ENCODE data around the gene CFAP54.

CFAP54 gene

DNA sequence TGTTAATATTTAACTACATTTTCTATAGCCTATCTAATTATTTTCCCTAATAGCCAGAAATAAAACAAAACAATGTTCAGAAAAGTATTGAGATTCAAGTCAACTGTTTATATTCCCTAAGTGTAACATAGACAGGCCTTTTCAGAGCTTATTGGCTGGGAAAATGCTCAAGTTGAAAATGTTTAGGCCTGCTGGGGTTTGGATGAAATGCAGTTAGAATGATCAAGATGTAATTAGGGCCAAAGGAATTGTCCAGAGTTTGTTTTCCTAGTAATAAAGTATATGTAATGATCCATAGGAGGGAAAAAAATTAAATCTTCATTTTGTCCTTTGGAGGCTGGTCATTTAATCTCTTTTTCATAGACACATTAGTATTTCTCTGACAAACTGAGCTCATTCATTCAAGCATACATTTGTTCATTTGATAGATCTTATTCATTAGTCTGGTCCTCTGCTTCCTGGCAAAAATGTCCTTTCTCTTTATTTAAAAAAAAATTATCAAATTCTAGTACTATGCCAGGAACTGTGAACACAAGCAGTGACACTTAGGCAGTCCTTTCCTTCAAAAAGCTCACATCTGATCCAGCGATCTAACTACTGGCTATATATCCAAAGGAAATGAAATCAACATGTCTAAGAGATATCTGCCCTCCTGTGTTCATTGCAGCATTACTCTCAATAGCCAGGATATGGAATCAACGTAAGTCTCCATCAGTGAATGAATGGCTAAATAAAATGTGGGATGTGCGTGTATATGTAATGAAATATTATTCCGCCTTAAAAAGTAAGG is 377.6 kb downstream of the CFAP54 start:
- TF ChIP-seq GATA2 (IDR thresholded peaks at IDR 0.05; ENCODE audit: low read depth, low read length) (no peak), GATA3 (IDR thresholded peaks at IDR 0.05; ENCODE audit: low read depth, low read length) (no peak)

DNA sequence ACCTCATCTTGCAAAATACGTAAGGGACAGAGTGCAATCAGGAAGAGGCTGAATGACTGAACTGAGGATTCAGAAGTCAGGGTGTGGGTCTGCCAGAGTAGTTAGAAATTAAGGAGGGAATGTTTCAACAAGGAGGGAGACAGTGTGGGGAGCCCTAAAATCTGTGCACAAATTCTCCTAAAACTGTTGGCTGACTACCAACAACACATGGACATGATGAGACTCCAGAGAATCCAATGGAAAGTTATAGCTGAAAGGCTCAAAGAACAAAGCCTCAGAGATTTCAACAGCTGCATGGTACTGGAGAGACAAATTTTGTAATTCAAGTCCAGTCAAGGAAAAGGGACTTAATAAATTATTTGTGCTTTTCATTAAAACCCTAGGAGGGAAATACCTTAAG is 381.6 kb downstream of the CFAP54 start:
- TF ChIP-seq GATA2 (IDR thresholded peaks at IDR 0.05; ENCODE audit: low read depth, low read length) (no peak), GATA3 (IDR thresholded peaks at IDR 0.05; ENCODE audit: low read depth, low read length) (no peak)

DNA sequence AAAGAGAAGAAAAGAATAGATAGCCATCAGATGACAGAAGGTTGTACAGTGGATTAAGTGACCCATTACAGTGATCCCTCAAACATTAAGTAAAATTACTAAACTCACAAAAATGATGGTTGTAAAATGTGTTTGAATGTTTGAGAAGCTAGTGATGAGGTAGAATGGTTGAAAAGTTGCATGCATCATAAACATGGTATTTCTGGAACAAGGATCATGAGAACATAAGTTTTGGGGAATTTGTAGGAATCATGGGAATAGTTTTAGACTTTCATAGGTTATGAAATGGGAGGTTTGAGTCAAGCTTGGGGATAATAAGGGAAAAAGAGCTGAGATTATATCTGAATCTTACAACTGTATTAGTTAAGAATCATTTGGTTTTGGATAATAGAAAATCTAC is 383.6 kb downstream of the CFAP54 start:
- TF ChIP-seq GATA2 (IDR thresholded peaks at IDR 0.05; ENCODE audit: low read depth, low read length), result no peak
- TF ChIP-seq GATA3 (IDR thresholded peaks at IDR 0.05; ENCODE audit: low read depth, low read length), result no peak

DNA sequence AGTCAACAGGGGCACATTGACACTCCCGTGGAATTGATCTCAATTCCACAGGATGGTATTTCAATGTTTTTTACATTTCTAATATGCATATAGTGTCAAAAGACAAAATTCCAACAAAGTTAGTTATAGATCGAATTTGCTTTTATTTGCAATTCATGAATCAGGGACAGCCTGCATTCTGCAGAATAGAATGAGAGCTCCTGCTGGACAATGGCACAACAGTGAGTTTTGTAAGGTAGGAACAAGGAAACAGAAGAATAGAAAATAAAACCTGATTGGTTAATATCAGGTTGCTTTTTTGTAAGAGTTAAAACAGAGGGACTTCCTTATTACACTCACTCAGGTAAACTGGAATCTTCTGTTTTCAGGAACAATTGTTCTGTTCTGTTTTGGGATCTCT is 384.8 kb downstream of the CFAP54 start:
- no peak for TF ChIP-seq GATA2 (IDR thresholded peaks at IDR 0.05; ENCODE audit: low read depth, low read length)
- TF ChIP-seq GATA3 (IDR thresholded peaks at IDR 0.05; ENCODE audit: low read depth, low read length), result no peak

DNA sequence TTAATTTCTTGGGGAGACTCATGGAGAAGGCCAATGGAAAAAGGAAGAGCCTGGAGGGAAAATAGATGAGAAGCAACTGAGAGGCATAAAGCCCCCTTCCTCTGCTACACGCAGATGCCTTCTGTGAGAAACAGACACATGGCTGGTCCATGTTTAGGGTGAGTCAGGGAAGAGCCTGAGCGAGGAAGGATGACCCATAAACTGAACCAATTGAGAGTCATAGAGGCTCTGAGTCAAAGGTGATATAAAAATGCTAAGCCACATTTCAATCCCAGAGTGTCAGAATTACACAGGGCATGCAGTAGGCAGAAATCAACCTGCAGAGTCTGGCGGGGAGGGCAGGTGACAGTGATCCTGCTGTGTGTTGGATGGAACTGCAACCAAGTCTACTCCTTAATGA is 387.6 kb downstream of the CFAP54 start:
- TF ChIP-seq GATA3 (IDR thresholded peaks at IDR 0.05; ENCODE audit: low read depth, low read length) (no peak), GATA2 (IDR thresholded peaks at IDR 0.05; ENCODE audit: low read depth, low read length) (no peak)

DNA sequence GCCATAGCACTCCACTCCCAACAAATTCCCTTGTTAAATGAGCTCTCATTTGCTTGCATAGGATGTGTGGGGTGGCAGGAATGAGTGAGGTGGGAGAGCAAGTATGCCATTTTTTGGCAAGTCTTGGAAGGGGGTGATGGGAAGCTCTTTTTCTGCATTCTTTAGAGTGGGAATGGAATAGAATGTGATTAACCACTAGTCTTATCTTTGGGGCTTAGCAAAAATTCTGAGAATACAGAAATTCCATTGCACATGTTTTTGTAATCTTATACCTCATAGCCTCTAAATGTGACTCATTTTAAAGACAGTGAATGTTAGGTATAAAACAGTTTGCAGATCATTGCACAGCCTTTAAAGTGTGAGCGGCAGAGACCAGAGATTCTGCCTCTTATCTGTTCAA is 389.3 kb downstream of the CFAP54 start:
- TF ChIP-seq GATA2 (IDR thresholded peaks at IDR 0.05; ENCODE audit: low read depth, low read length) (no peak), GATA3 (IDR thresholded peaks at IDR 0.05; ENCODE audit: low read depth, low read length) (no peak)

DNA sequence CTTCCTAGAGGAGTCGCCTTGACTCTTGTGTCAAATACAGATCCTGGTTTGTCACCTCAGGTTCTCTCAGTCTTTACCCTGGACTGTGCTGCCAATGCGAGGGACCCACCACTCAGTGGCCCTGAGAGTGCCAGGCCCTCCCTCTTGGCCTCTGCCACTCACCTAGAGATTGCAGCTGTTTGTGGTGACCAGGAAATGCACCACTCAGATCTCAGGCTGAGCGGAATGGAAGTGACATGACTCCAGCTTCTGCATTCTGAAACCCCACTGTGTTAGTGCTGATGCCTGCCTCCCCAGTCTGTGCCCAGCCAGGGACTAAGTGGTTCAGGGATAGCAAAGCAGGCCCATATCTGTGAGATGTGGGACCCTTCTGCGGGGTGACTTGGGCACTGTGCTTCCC is 389.9 kb downstream of the CFAP54 start:
- TF ChIP-seq GATA3 (IDR thresholded peaks at IDR 0.05; ENCODE audit: low read depth, low read length) (no peak), GATA2 (IDR thresholded peaks at IDR 0.05; ENCODE audit: low read depth, low read length) (no peak)

DNA sequence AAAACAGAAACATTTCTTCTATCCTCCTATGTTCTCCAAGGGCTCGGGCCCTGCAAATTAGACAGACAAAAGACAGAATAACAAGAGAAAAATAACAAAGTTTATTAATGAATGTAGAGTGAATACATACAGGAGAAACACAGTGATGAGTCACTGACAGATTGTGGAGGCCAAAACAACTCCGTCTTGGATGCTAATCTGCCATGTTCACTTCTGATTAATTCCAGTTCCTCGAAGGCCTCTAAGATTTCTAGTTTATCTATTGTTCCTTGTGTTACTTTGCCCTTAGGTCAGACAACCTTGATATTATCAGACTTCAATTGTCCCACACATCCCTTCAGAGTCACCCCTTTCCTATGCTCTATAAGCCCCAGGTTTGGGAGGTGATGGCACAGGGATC is 390.8 kb downstream of the CFAP54 start:
- TF ChIP-seq GATA3 (IDR thresholded peaks at IDR 0.05; ENCODE audit: low read depth, low read length), result no peak

DNA sequence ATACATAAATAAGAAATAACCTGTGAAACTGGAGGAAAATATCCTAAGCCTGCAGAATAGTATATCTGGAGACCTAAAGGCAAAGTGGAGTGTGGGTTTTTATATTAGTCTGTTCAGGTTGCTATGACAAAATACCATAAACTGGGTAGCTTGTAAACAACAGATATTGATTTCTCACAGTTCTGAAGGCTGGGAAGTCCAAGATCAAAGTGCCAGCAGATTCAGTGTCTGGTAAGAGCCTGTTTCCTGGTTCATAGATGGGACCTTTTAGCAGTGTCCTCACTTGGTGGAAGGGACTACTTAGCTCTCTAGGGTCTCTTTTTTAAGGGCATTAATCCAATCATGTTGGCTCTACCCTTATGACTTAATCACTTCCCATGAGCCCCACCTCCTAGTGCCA is 392.2 kb downstream of the CFAP54 start:
- TF ChIP-seq GATA3 (IDR thresholded peaks at IDR 0.05; ENCODE audit: low read depth, low read length), result no peak
- TF ChIP-seq GATA2 (IDR thresholded peaks at IDR 0.05; ENCODE audit: low read depth, low read length), result no peak

DNA sequence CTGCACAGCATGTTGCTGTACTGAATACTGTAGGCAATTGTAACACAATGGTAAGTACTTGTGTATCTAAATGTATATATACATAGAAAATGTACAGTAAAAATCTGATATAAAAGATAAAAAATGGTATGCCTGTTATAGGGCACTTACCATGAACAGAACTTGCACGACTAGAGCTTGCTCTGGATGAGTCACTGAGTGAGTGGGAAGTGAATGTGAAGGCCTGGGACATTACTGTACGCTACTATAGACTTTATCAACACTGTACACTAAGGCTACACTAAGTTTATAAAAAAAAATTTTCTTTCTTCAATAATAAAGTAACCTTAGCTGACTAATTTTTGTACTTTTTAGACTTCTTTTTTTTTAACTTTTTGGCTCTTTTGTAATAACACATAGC is 393.5 kb downstream of the CFAP54 start:
- no peak for TF ChIP-seq GATA2 (IDR thresholded peaks at IDR 0.05; ENCODE audit: low read depth, low read length)
- no peak for TF ChIP-seq GATA3 (IDR thresholded peaks at IDR 0.05; ENCODE audit: low read depth, low read length)

DNA sequence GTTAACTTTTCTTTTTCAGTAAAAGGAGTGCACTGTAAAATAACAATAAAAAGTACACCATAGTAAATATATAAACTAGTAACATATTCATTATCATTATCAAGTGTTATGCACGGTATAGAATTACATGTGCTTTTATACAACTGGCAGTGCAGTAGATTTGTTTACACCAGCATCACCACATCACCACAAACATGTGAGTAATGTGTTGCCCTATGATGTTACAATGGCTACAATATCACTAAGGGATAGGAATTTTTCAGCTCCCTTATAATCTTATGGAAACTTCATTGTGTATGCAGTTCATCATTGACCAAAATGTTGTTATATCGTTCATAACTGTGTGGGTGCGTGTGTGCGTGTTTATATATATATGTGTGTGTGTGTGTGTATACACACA is 394.2 kb downstream of the CFAP54 start:
- TF ChIP-seq GATA2 (IDR thresholded peaks at IDR 0.05; ENCODE audit: low read depth, low read length), result no peak
- no peak for TF ChIP-seq GATA3 (IDR thresholded peaks at IDR 0.05; ENCODE audit: low read depth, low read length)

DNA sequence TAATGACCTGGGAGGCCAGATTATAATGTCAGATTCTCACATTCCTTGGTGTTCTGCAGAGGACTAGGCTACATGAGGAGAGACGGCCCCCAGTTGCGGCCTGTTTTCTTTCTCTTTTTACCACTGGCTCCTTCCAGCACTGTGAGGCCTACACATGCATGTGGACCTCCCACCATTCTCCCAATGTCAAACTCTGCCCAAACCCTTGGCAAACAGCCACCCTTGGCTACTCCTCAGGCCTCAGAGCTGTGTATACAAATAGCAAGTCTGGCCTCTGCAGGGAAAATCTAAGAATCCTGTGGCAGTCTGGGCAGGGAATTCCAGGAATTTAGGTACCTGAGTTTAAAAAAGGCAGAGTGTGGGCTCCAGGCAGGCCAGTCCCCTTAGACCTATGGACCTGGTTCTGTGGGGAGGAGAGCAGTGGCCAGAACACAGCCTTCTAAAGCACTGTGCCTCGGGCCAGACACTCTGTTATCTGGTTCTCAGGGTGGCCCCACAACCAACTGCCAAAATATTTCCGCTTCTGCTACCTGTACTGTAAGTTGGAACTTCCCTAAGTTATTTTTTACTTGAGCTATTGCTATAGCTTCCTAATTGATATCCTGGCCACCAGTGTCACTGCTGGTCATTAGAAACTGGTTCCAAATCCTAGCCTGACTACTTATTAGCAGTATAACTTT is 397.8 kb downstream of the CFAP54 start:
- TF ChIP-seq GATA2 (IDR thresholded peaks at IDR 0.05; ENCODE audit: low read depth, low read length) (no peak), GATA3 (IDR thresholded peaks at IDR 0.05; ENCODE audit: low read depth, low read length) (no peak)

DNA sequence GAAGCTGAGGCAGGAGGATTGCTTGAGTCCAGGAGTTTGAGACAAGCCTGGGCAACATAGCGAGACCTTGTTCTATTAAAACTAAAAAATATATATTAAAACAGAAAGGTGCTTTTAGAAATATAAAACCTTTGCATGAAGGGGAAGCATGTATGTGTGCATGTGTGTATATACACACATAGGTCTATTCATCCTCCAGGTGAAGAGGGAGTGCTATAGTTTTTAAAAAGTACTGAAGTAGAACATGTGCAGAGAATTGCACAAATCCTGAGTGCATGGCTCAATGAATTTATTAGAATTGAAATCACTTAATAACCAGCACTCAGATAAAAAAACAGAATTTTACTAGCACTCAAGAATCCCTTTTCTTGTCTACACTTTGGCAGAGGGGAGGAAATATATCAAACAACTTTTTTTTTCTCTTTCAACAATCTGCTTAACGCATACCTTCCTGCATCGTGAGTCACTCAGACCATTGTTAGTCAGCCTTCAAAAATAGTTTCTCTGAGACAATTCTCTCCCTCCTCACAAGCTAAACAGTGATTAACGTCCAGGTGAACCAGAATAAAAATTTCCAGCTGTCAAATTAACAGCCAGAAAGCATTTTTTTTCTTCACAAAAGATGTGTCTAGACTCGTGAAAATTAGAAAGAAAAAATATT is 400.0 kb downstream of the CFAP54 start:
- TF ChIP-seq GATA2 (IDR thresholded peaks at IDR 0.05; ENCODE audit: low read depth, low read length), result no peak
- no peak for TF ChIP-seq GATA3 (IDR thresholded peaks at IDR 0.05; ENCODE audit: low read depth, low read length)

DNA sequence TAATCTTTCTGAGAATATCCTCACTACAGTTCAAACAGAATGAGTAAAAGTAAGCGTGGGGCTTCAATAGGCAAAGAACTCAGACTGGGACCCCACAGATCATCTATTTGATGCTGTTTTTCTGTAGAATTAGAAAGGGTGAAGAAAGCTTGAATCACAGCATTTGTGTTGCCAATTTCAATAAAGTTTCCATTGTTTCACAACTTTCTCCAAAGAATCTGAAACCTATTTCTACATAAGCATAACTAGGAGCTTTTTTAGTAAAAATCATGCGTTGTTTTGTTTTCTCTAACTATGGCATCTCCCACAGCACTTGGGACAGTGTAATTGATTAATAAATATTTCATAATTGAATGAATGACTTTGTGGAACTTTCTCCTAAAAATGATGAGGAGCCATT is 401.0 kb downstream of the CFAP54 start:
- TF ChIP-seq GATA3 (IDR thresholded peaks at IDR 0.05; ENCODE audit: low read depth, low read length), result no peak
- no peak for TF ChIP-seq GATA2 (IDR thresholded peaks at IDR 0.05; ENCODE audit: low read depth, low read length)

DNA sequence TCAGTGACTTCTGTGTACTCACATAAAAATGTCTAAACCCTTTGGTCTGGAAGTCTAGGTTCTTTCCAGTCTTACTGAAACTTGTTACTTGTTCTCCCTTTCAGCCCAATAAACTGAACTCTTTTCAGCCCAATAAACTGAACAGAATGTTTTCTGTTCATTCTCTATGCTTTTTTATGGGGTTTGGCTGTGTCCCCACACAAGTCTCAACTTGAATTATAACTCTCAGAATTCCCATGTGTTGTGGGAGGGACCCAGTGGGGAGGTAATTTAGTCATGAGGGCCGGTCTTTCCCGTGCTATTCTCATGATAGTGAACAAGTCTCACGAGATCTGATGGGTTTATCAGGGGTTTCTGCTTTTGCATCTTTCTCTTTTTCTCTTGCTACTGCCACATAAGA is 402.7 kb downstream of the CFAP54 start:
- no peak for TF ChIP-seq GATA3 (IDR thresholded peaks at IDR 0.05; ENCODE audit: low read depth, low read length)
- TF ChIP-seq GATA2 (IDR thresholded peaks at IDR 0.05; ENCODE audit: low read depth, low read length), result no peak

Measured in SH-SY5Y (cell line).